GM12878 (cell line): ENCODE data around the gene GCNT3. TPM values are rescaled to one million over a fixed set of nuclear protein-coding genes. Genes with fewer than 3 reads are reported as not detected.

Source experiments
- ATAC-seq: fragments of 200-7000 bp; cut with Tn5 transposase; 3 replicates; pipeline ENCODE4 v1.9.1; 2020; ENCODE audit warnings: mild to moderate bottlenecking, moderate library complexity
- BruUV-seq: library from RNA; stranded (reverse); fragments of 400-500 nt; replicated peaks from 2 replicates; lab custom pipeline; 2021; lab: Mats Ljungman, UMichigan
- CTCF ChIA-PET: fragments of 300-600 bp; sonication (Branson Sonifier 250); formaldehyde crosslinking; extraction: SDS; loops from one replicate; lab custom pipeline; 2021; ENCODE audit warnings: inconsistent platforms; lab: Yijun Ruan, JAX
- POLR2A ChIA-PET: fragments of 350-600 bp; formaldehyde crosslinking; extraction: SDS; loops from one replicate; lab custom pipeline; 2021; ENCODE audit warnings: inconsistent platforms; lab: Charles Lee
- RAD21 ChIA-PET: fragments of 300-600 bp; sonication (Branson Sonifier 250); formaldehyde crosslinking; loops from one replicate; lab custom pipeline; 2023; ENCODE audit warnings: antibody characterized with exemption; ENCODE audit not compliant: unreplicated experiment; lab: Charles Lee
- SMC1A ChIA-PET: fragments of 300-600 bp; sonication (Branson Sonifier 250); formaldehyde crosslinking; loops from one replicate; lab custom pipeline; 2023; ENCODE audit not compliant: unreplicated experiment, uncharacterized antibody; lab: Charles Lee
- DNase-seq: peaks from one replicate; pipeline ENCODE4 v3.0.0-alpha.2; 2011; ENCODE audit warnings: low read depth, low spot score
- FAIRE-seq: peaks from 3 replicates; lab custom pipeline; 2011; peaks lifted over from hg19 to GRCh38; lab: Jason Lieb, UNC
- H2AFZ ChIP-seq: 2 replicates; pipeline ENCODE4 v1.6.0; 2011; ENCODE audit warnings: low read depth, low read length, control low read depth; ENCODE audit not compliant: control insufficient read depth
- H3K27ac ChIP-seq: 2 replicates; pipeline ENCODE4 v1.5.1; 2011; ENCODE audit warnings: control low read depth; ENCODE audit not compliant: control insufficient read depth, insufficient read depth
- H3K27me3 ChIP-seq, 2 experiments: replicated peaks in 1 of 2; 2 replicates each; pipeline versions ENCODE4 v1.6.0 to v1.6.1; 2011; ENCODE audit warnings: low read length in 1 of 2; ENCODE audit not compliant: control insufficient read depth in 2 of 2, insufficient read depth in 2 of 2
- H3K36me3 ChIP-seq, 2 experiments: 2 replicates each; pipeline ENCODE4 v1.5.1; 2011; ENCODE audit warnings: low read length in 1 of 2; ENCODE audit not compliant: control insufficient read depth in 2 of 2, insufficient read depth in 2 of 2
- H3K4me1 ChIP-seq: 2 replicates; pipeline ENCODE4 v1.6.1; 2011; ENCODE audit warnings: mild to moderate bottlenecking, low read length, moderate library complexity, mixed read lengths; ENCODE audit not compliant: control insufficient read depth, insufficient read depth
- H3K4me2 ChIP-seq: 2 replicates; pipeline ENCODE4 v1.6.0; 2011; ENCODE audit warnings: control low read depth; ENCODE audit not compliant: control insufficient read depth, insufficient read depth
- H3K4me3 ChIP-seq: fragments of 200-600 bp; sonication (generic); 2 replicates; pipeline ENCODE4 v1.5.1; 2016
- H3K79me2 ChIP-seq: 2 replicates; pipeline ENCODE4 v1.6.0; 2011; ENCODE audit warnings: low read length; ENCODE audit not compliant: control insufficient read depth, insufficient read depth
- H3K9ac ChIP-seq: 2 replicates; pipeline ENCODE4 v1.8.0; 2011; ENCODE audit warnings: low read length, control low read depth, mixed read lengths; ENCODE audit not compliant: control insufficient read depth, insufficient read depth
- H3K9me3 ChIP-seq: replicated peaks from 3 replicates; pipeline ENCODE4 v1.5.1; 2011; ENCODE audit warnings: mild to moderate bottlenecking, low read length; ENCODE audit not compliant: control insufficient read depth, insufficient read depth
- H4K20me1 ChIP-seq: 2 replicates; pipeline ENCODE4 v1.6.0; 2011; ENCODE audit not compliant: control insufficient read depth, insufficient read depth
- BCL11A ChIP-seq: IDR thresholded peaks from 2 replicates; pipeline ENCODE4 v1.6.1; 2011; ENCODE audit warnings: low read depth, low read length
- CHD2 ChIP-seq: IDR thresholded peaks from 2 replicates; pipeline ENCODE4 v1.6.1; 2011; ENCODE audit warnings: low read depth, low read length, improper control_type of control experiment, borderline replicate concordance
- IRF4 ChIP-seq: IDR thresholded peaks from 2 replicates; pipeline ENCODE4 v1.6.1; 2011; ENCODE audit warnings: low read depth, low read length
- JUND ChIP-seq: IDR thresholded peaks from 2 replicates; pipeline ENCODE4 v1.6.1; 2012; ENCODE audit warnings: low read depth, mild to moderate bottlenecking, low read length, improper control_type of control experiment, moderate library complexity
- MAX ChIP-seq: IDR thresholded peaks from 2 replicates; pipeline ENCODE4 v1.6.1; 2012; ENCODE audit warnings: low read depth, low read length, improper control_type of control experiment
- NFXL1 ChIP-seq: fragments of 450-650 bp; IDR thresholded peaks from 2 replicates; pipeline ENCODE4 v1.6.1; 2017; ENCODE audit warnings: antibody characterized with exemption, mild to moderate bottlenecking, borderline replicate concordance
- PML ChIP-seq: IDR thresholded peaks from 2 replicates; pipeline ENCODE4 v1.6.1; 2012; ENCODE audit warnings: low read length, inconsistent platforms
- RUNX3 ChIP-seq: IDR thresholded peaks from 2 replicates; pipeline ENCODE4 v1.6.1; 2012; ENCODE audit warnings: low read length, inconsistent platforms
- WGBS: methylation state at CpG from one replicate; pipeline ENCODE4 v1.1.6; 2016; ENCODE audit warnings: low lambda C conversion rate; ENCODE audit not compliant: insufficient replicate concordance, insufficient coverage; ENCODE audit errors: missing lambda C conversion rate; 5-methylcytosine and 5-hydroxymethylcytosine counted together
- in situ Hi-C: fragments of 300-500 bp; cut with MboI; formaldehyde crosslinking; loops from 9 replicates; pipeline ENCODE4 v1.14.3; 2018; ENCODE audit warnings: mixed read lengths
- intact Hi-C: fragments of 100-400 bp; cut with micrococcal nuclease; formaldehyde crosslinking; loops from one replicate; pipeline ENCODE4 v1.14.2; 2022; ENCODE audit not compliant: unreplicated experiment
- polyA plus RNA-seq, 11 experiments: library from polyadenylated mRNA; depleted of rRNA in 4 of 11; unstranded in 6 of 11; stranded (reverse) in 5 of 11; fragments of >200 nt; fragmentation: Nextera tagmentation in 4 of 11; fragmentation: Illumina TruSeq in 1 of 11; extraction: Ambion mirVana in 4 of 11; extraction: Trizol in 1 of 11; gene quantifications; 1 replicate in 1 of 11; 2 replicates in 10 of 11; pipeline versions ENCODE4 v1.2.1 to v1.2.3, GENCODE V29; 2011 to 2016; ENCODE audit warnings: inconsistent platforms in 2 of 11, missing spikeins in 2 of 11, low read depth in 1 of 11
- total RNA-seq, 4 experiments: library from RNA; depleted of rRNA in 3 of 4; stranded (reverse); fragments of >200 nt in 3 of 4; fragmentation: Illumina TruSeq in 1 of 4; extraction: Trizol in 1 of 4; gene quantifications; 2 replicates each; pipeline versions ENCODE4 v1.2.1 to v1.2.3, GENCODE V29; 2013 to 2021
- TF ChIP-seq, protein P1 (sequence below): fragments of 450-650 bp; IDR thresholded peaks from 2 replicates; pipeline ENCODE4 v1.6.1; 2017; ENCODE audit warnings: mild to moderate bottlenecking, moderate library complexity

The GCNT3 gene
- total and polyA plus RNA-seq, 10 of the 15 experiments (the other 5 are each of a cell fraction or from before 2014, with no cell fraction given), result 0.03 to 0.53 (median 0.25) TPM; not detected in 2

GRCh38 chr15:59590027-59590426 is 21.6 kb upstream of the GCNT3 start (continued):
- TF ChIP-seq BCL11A (no peak), IRF4 (peak; percentile 48; the same call in 1 of the 2 replicates), MAX (no peak)

- Histone ChIP-seq H3K27me3 (no peaks in the 10 kb centered on the region), H2AFZ (peak overlapping the region; percentile 21; the same call in 1 of the 2 replicates), H3K79me2 (no peaks in the 10 kb centered on the region), H3K9ac (no peak overlapping the region), H3K4me2 (no peak overlapping the region), H3K27ac (no peak overlapping the region), H4K20me1 (no peaks in the 10 kb centered on the region), H3K9me3 (no peaks in the 10 kb centered on the region), H3K36me3 (no peaks in the 10 kb centered on the region), H3K4me1 (peaks cover 12% of the 10 kb centered on the region), H3K4me3 (no peak overlapping the region)
- intact Hi-C loops (no loop called here), in situ Hi-C loops (no loop called here)
- CTCF ChIA-PET, result interaction anchor here (1.2 kb wide), 1 partner anchor 30 kb away, joined by 4 read pairs; no protein-coding TSS in a partner anchor
- POLR2A ChIA-PET, result no interaction called here
- FAIRE-seq (no peak), ATAC-seq (no peak), DNase-seq (no peak)
- TF ChIP-seq CHD2 (no peak), PML (no peak), RUNX3 (no peak; the same call in 1 of the 2 replicates), JUND (no peak), NFXL1 (no peak)
- TF ChIP-seq, protein P1, sequence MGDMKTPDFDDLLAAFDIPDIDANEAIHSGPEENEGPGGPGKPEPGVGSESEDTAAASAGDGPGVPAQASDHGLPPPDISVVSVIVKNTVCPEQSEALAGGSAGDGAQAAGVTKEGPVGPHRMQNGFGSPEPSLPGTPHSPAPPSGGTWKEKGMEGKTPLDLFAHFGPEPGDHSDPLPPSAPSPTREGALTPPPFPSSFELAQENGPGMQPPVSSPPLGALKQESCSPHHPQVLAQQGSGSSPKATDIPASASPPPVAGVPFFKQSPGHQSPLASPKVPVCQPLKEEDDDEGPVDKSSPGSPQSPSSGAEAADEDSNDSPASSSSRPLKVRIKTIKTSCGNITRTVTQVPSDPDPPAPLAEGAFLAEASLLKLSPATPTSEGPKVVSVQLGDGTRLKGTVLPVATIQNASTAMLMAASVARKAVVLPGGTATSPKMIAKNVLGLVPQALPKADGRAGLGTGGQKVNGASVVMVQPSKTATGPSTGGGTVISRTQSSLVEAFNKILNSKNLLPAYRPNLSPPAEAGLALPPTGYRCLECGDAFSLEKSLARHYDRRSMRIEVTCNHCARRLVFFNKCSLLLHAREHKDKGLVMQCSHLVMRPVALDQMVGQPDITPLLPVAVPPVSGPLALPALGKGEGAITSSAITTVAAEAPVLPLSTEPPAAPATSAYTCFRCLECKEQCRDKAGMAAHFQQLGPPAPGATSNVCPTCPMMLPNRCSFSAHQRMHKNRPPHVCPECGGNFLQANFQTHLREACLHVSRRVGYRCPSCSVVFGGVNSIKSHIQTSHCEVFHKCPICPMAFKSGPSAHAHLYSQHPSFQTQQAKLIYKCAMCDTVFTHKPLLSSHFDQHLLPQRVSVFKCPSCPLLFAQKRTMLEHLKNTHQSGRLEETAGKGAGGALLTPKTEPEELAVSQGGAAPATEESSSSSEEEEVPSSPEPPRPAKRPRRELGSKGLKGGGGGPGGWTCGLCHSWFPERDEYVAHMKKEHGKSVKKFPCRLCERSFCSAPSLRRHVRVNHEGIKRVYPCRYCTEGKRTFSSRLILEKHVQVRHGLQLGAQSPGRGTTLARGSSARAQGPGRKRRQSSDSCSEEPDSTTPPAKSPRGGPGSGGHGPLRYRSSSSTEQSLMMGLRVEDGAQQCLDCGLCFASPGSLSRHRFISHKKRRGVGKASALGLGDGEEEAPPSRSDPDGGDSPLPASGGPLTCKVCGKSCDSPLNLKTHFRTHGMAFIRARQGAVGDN, result no peak
- RAD21 ChIA-PET, result no interaction called here
- BruUV-seq, result no TSS peak
- 38% methylated on average over 2 of the region's 2 CpGs for WGBS
- SMC1A ChIA-PET, result interaction anchor here (1.5 kb wide), 1 partner anchor 94 kb away, joined by 3 read pairs; no protein-coding TSS in a partner anchor
Observed at GRCh38 chr15:59591356-59591755, 20.2 kb upstream of the GCNT3 start.
